Neural progenitor cell (in vitro differentiated cells): ENCODE measurements around the gene MCCC2. TPM values are rescaled to one million over a fixed set of nuclear protein-coding genes. Genes with fewer than 3 reads are reported as not detected.

Experiments
- DNase-seq: peaks from one replicate; pipeline ENCODE4 v3.0.0-alpha.2; 2016; ENCODE audit warnings: low spot score
- H2AFZ ChIP-seq: fragments of 200-600 bp; sonication (generic); replicated peaks from 2 replicates; pipeline ENCODE4 v1.6.1; 2016; ENCODE audit warnings: antibody characterized with exemption
- H3F3A ChIP-seq: fragments of 200-600 bp; sonication (generic); 2 replicates; pipeline ENCODE4 v1.6.1; 2016; ENCODE audit warnings: antibody characterized with exemption, low read depth
- H3K27ac ChIP-seq: fragments of 200-600 bp; sonication (generic); 2 replicates; pipeline ENCODE4 v1.5.1; 2016; ENCODE audit warnings: mild to moderate bottlenecking
- H3K27me3 ChIP-seq: fragments of 200-600 bp; sonication (generic); 2 replicates; pipeline ENCODE4 v1.6.1; 2016; ENCODE audit warnings: mild to moderate bottlenecking, moderate library complexity
- H3K36me3 ChIP-seq: fragments of 200-600 bp; sonication (generic); 2 replicates; pipeline ENCODE4 v1.5.1; 2016
- H3K4me1 ChIP-seq: fragments of 200-600 bp; sonication (generic); 2 replicates; pipeline ENCODE4 v1.6.1; 2016; ENCODE audit warnings: mixed run types
- H3K4me2 ChIP-seq: fragments of 200-600 bp; sonication (generic); 2 replicates; pipeline ENCODE4 v1.6.1; 2016
- H3K4me3 ChIP-seq: fragments of 200-600 bp; sonication (generic); 2 replicates; pipeline ENCODE4 v1.5.1; 2016
- H3K79me2 ChIP-seq: fragments of 200-600 bp; sonication (generic); 2 replicates; pipeline ENCODE4 v1.6.1; 2016; ENCODE audit warnings: low read depth
- H3K9ac ChIP-seq: fragments of 200-600 bp; sonication (generic); 2 replicates; pipeline ENCODE4 v1.6.1; 2016
- H3K9me3 ChIP-seq: fragments of 200-600 bp; sonication (generic); 2 replicates; pipeline ENCODE4 v1.5.1; 2016; ENCODE audit warnings: low read depth
- H4K20me1 ChIP-seq: fragments of 200-600 bp; sonication (generic); 2 replicates; pipeline ENCODE4 v1.6.1; 2016; ENCODE audit warnings: low read depth
- H3K27ac Mint-ChIP-seq: 3 replicates; pipeline ENCODE4 v1.8.0; 2021; ENCODE audit warnings: mixed read lengths
- H3K27me3 Mint-ChIP-seq: 2 replicates; pipeline ENCODE4 v1.8.0; 2022; ENCODE audit warnings: low read depth, mild to moderate bottlenecking, inconsistent platforms, moderate library complexity, mixed read lengths; ENCODE audit not compliant: insufficient read depth
- H3K36me3 Mint-ChIP-seq: 3 replicates; pipeline ENCODE4 v1.8.0; 2021; ENCODE audit warnings: mixed read lengths
- H3K4me1 Mint-ChIP-seq: 3 replicates; pipeline ENCODE4 v1.8.0; 2021; ENCODE audit warnings: mixed read lengths
- H3K4me3 Mint-ChIP-seq: 3 replicates; pipeline ENCODE4 v1.8.0; 2021; ENCODE audit warnings: mild to moderate bottlenecking, moderate library complexity, mixed read lengths
- H3K9me3 Mint-ChIP-seq: 3 replicates; pipeline ENCODE4 v1.8.0; 2020; ENCODE audit warnings: mixed read lengths
- EZH2 ChIP-seq: fragments of 200-600 bp; sonication (generic); IDR thresholded peaks from 2 replicates; pipeline ENCODE4 v1.6.1; 2017; ENCODE audit warnings: antibody characterized with exemption, mild to moderate bottlenecking, moderate library complexity
- EZH2phosphoT487 ChIP-seq: fragments of 200-600 bp; sonication (generic); IDR thresholded peaks from 2 replicates; pipeline ENCODE4 v1.6.1; 2017; ENCODE audit warnings: antibody characterized with exemption
- total RNA-seq: library from RNA; depleted of rRNA; stranded (reverse); fragments of >200 nt; gene quantifications from 2 replicates; pipeline ENCODE4 v1.2.3, GENCODE V29; 2015; ENCODE audit warnings: low replicate concordance
- TF ChIP-seq, protein P1 (sequence below): fragments of 200-600 bp; sonication (generic); IDR thresholded peaks from 2 replicates; pipeline ENCODE4 v1.5.1; 2017; ENCODE audit warnings: antibody characterized with exemption, mild to moderate bottlenecking

The MCCC2 gene
- total RNA-seq, 1 donor from 2014 or later = 19.8 TPM

- no peak for DNase-seq
- no peak overlapping the region for H3K4me3 Mint-ChIP-seq
- H3K9me3 Mint-ChIP-seq = no peaks in the 10 kb centered on the region
- H3K9ac ChIP-seq = no peak overlapping the region
- no peak overlapping the region for H3K27ac ChIP-seq
- no peak for TF ChIP-seq EZH2
- TF ChIP-seq EZH2phosphoT487 = no peak
- TF ChIP-seq, protein P1, sequence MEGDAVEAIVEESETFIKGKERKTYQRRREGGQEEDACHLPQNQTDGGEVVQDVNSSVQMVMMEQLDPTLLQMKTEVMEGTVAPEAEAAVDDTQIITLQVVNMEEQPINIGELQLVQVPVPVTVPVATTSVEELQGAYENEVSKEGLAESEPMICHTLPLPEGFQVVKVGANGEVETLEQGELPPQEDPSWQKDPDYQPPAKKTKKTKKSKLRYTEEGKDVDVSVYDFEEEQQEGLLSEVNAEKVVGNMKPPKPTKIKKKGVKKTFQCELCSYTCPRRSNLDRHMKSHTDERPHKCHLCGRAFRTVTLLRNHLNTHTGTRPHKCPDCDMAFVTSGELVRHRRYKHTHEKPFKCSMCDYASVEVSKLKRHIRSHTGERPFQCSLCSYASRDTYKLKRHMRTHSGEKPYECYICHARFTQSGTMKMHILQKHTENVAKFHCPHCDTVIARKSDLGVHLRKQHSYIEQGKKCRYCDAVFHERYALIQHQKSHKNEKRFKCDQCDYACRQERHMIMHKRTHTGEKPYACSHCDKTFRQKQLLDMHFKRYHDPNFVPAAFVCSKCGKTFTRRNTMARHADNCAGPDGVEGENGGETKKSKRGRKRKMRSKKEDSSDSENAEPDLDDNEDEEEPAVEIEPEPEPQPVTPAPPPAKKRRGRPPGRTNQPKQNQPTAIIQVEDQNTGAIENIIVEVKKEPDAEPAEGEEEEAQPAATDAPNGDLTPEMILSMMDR = no peak
- H3K9me3 ChIP-seq = no peaks in the 10 kb centered on the region
- H2AFZ ChIP-seq = no peak overlapping the region
- H3K4me3 ChIP-seq = no peak overlapping the region
- no peak overlapping the region for H3K4me2 ChIP-seq
- no peaks in the 10 kb centered on the region for H3K4me1 Mint-ChIP-seq
- H3K27ac Mint-ChIP-seq = no peak overlapping the region
- no peaks in the 10 kb centered on the region for H3F3A ChIP-seq
- no peaks in the 10 kb centered on the region for H3K4me1 ChIP-seq
- H4K20me1 ChIP-seq = no peaks in the 10 kb centered on the region
- no peaks in the 10 kb centered on the region for H3K27me3 ChIP-seq
- peaks cover 37% of the 10 kb centered on the region for H3K36me3 Mint-ChIP-seq
- H3K36me3 ChIP-seq = no peaks in the 10 kb centered on the region
- H3K27me3 Mint-ChIP-seq = no peaks in the 10 kb centered on the region
- no peaks in the 10 kb centered on the region for H3K79me2 ChIP-seq
Observed at GRCh38 chr5:71652349-71652748, 65.2 kb downstream of the MCCC2 start.

DNA sequence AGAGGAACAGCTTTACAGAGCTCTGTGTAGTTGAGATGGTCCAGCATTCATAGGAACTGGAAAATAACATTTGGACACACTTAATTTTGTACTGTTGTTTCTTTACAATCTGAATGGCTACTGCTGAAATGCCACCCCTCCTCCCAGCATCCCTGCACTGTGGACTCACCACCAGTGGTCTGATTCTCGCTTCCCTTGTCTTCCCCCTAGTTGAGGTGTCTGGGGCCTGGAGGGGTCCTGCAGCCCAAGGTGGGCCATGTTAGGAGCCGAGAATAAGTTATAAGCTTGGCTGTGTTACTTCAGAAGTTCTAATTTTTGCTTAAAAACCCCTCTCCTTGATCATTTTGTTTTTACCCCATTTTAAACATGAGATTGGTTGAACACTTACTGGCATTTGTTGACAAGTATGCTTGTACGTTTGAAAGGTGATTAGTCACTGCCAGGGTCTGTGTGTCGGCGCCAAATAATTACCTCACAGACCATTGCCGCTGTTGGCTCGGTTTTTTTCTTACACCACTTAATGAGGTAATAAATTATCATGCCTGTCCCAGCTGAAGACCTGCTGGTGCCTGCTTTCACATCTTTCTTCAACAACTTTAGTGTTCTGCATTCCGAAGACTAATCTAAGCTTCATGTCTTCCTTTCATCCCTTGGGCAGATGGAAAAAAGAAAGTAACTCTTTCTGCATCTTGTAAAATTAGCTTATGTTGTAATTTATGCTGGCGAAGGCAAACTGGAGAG is 65.8 kb downstream of the MCCC2 start:
- Histone ChIP-seq H3K79me2 (no peaks in the 10 kb centered on the region), H2AFZ (no peak overlapping the region), H3K4me1 (no peaks in the 10 kb centered on the region), H4K20me1 (no peaks in the 10 kb centered on the region), H3K9me3 (no peaks in the 10 kb centered on the region), H3F3A (no peaks in the 10 kb centered on the region), H3K36me3 (no peaks in the 10 kb centered on the region), H3K9ac (no peak overlapping the region), H3K4me3 (no peak overlapping the region), H3K27me3 (no peaks in the 10 kb centered on the region), H3K27ac (no peak overlapping the region), H3K4me2 (no peak overlapping the region)
- no peak for DNase-seq
- H3K27me3 Mint-ChIP-seq = no peaks in the 10 kb centered on the region
- no peak overlapping the region for H3K4me3 Mint-ChIP-seq
- H3K4me1 Mint-ChIP-seq = no peaks in the 10 kb centered on the region
- TF ChIP-seq EZH2 (no peak), EZH2phosphoT487 (no peak)
- TF ChIP-seq, protein P1 = no peak
- peaks cover 37% of the 10 kb centered on the region for H3K36me3 Mint-ChIP-seq
- no peaks in the 10 kb centered on the region for H3K9me3 Mint-ChIP-seq
- H3K27ac Mint-ChIP-seq = peak overlapping the region; percentile 29

- no peaks in the 10 kb centered on the region for H3K4me1 Mint-ChIP-seq
- Histone ChIP-seq H3K79me2 (no peaks in the 10 kb centered on the region), H3K9ac (no peak overlapping the region), H3K4me3 (no peak overlapping the region), H3K4me1 (no peaks in the 10 kb centered on the region), H3K36me3 (no peaks in the 10 kb centered on the region), H3F3A (no peaks in the 10 kb centered on the region), H3K27me3 (no peaks in the 10 kb centered on the region), H3K9me3 (no peaks in the 10 kb centered on the region), H3K27ac (no peak overlapping the region), H3K4me2 (no peak overlapping the region), H2AFZ (no peak overlapping the region), H4K20me1 (no peaks in the 10 kb centered on the region)
- no peak overlapping the region for H3K4me3 Mint-ChIP-seq
- no peaks in the 10 kb centered on the region for H3K9me3 Mint-ChIP-seq
- DNase-seq = no peak
- peaks cover 17% of the 10 kb centered on the region for H3K36me3 Mint-ChIP-seq
- H3K27me3 Mint-ChIP-seq = no peaks in the 10 kb centered on the region
- no peak overlapping the region for H3K27ac Mint-ChIP-seq
- TF ChIP-seq, protein P1 = peak; percentile 35
- no peak for TF ChIP-seq EZH2phosphoT487
Observed at GRCh38 chr5:71658916-71659662, 71.9 kb downstream of the MCCC2 start.
